Activated CD4-positive, alpha-beta memory T cell treated with anti-CD3 and anti-CD28 coated beads, Interleukin-2, amount 10 ng/mL, durations not matched to agents 7 days and 5 days (primary cell): ENCODE measurements around the gene KLK1. TPM values are rescaled to one million over a fixed set of nuclear protein-coding genes. Genes with fewer than 3 reads are reported as not detected.

Experiments
- CTCF ChIA-PET: fragments of 350-600 bp; sonication (Branson Sonifier 250); formaldehyde crosslinking; loops from one replicate; lab custom pipeline; 2021; ENCODE audit warnings: antibody characterized with exemption, inconsistent platforms; lab: Charles Lee
- POLR2A ChIA-PET: fragments of 350-600 bp; sonication (Branson Sonifier 250); formaldehyde crosslinking; loops from one replicate; lab custom pipeline; 2021; ENCODE audit warnings: antibody characterized with exemption; lab: Charles Lee
- DNase-seq: peaks from one replicate; pipeline ENCODE4 v3.0.0-alpha.2; 2020
- H3K27ac Mint-ChIP-seq: one replicate; pipeline ENCODE4 v1.8.0; 2021; ENCODE audit warnings: mild to moderate bottlenecking, mixed read lengths
- H3K27me3 Mint-ChIP-seq: one replicate; pipeline ENCODE4 v1.8.0; 2021; ENCODE audit warnings: mixed read lengths
- H3K36me3 Mint-ChIP-seq: one replicate; pipeline ENCODE4 v1.8.0; 2021; ENCODE audit warnings: low read depth, mixed read lengths
- H3K4me1 Mint-ChIP-seq: one replicate; pipeline ENCODE4 v1.8.0; 2021; ENCODE audit warnings: mixed read lengths
- H3K4me3 Mint-ChIP-seq: one replicate; pipeline ENCODE4 v1.8.0; 2021; ENCODE audit warnings: mild to moderate bottlenecking, mixed read lengths
- H3K9me3 Mint-ChIP-seq: one replicate; pipeline ENCODE4 v1.8.0; 2021; ENCODE audit warnings: mixed read lengths
- total RNA-seq, 2 experiments: library from RNA; stranded (reverse); gene quantifications; one replicate each; pipeline ENCODE4 v1.2.3, GENCODE V29; 2021

KLK1 gene
- total RNA-seq, 2 experiments from 2014 or later = 2.2 to 2.6 TPM

DNA sequence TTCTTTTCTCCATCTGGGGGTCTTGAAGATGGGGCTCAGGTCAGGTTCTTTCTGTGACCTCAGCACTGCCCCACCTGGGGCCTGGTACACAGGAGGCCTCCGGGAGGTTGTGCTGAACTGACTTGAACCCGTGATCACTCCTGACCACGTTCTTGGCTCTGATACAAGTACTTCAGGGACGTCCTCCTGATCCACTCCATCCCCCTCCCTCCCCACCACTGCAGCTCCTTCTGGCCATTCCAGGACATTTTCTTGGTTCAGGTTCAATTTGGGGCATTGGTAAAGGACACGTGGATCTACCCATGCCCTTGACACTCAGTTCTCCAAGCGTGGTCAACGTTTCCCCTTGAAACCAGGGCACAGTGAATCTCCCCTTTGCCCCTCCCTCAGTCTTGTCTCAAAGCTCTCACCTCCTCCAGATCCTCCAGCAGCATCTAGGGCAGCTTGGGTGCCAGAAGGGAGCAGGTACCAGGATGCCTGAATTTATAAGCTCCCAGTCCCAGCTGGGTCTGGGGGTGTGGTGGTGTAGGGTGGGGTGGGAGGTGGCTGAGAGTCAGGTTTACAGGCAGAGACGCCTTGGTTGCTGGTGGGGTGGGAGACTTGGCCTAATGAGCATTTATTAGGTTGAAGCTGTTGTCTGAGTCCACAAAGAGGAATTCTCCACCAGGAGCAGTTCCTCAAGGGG lies 9.7 kb upstream of the KLK1 start, which contains the start of gene KLK15:
Gene KLK15 (minus strand): TSS at position 458 of the 685 bp plus-strand sequence. CDS start 2,082 bp downstream, outside the sequence.
- no peaks in the 10 kb centered on the region for H3K36me3 Mint-ChIP-seq
- ChIA-PET POLR2A (no interaction called here), CTCF (no interaction called here)
- peaks cover 11% of the 10 kb centered on the region for H3K4me1 Mint-ChIP-seq
- no peak within 1 kb of the TSS for H3K4me3 Mint-ChIP-seq
- peaks cover 26% of the 10 kb centered on the region for H3K27me3 Mint-ChIP-seq
- no peak within 1 kb of the TSS for H3K27ac Mint-ChIP-seq
- no peaks in the 10 kb centered on the region for H3K9me3 Mint-ChIP-seq
- DNase-seq = no peak

DNA sequence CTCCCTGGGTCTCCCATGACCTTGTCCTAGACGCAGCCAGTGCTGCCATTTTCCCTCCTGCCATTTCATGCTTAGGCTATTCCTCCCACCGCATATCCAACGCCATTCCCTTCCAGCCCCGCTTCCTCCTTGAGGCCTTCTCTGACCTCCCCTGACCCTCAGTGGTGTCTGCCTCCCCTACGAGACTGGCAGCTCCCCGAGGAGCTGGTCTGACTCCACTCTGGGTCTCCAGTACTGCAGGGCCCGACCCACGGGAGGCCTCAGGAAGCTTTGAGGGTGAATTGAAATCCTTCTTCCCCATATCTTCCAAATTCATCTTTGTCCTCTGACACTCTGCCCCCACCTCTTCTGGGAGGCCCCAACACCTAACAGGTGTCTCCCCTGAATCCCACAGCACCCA lies 9.1 kb upstream of the KLK1 start:
- H3K27ac Mint-ChIP-seq = no peak overlapping the region
- peaks cover 9% of the 10 kb centered on the region for H3K4me1 Mint-ChIP-seq
- no peaks in the 10 kb centered on the region for H3K36me3 Mint-ChIP-seq
- H3K27me3 Mint-ChIP-seq = peaks cover 27% of the 10 kb centered on the region
- CTCF ChIA-PET = no interaction called here
- DNase-seq = no peak
- POLR2A ChIA-PET = interaction anchor here (0.6 kb wide), 1 partner anchor 72 kb away, joined by 3 read pairs; no protein-coding TSS in a partner anchor
- no peak overlapping the region for H3K4me3 Mint-ChIP-seq
- H3K9me3 Mint-ChIP-seq = no peaks in the 10 kb centered on the region

DNA sequence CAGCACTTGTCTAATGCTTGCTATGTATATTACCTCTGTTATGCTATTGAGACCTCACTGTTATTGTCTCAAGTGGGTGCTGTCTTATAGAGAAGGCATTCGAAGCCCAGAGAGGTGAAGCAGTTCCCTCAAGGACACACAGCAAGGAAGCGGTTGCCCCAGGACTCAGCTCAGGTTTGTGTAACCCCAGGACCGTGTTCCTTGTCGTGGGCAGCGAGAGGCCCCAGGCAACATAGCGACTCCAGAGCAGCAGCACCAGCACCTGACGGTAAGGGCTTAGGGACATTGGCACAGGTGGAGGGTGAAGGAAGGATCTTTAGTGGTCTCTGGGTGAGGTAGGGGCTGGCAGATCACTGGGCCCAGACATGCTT lies 7.4 kb upstream of the KLK1 start:
- H3K36me3 Mint-ChIP-seq = no peaks in the 10 kb centered on the region
- H3K4me1 Mint-ChIP-seq = peaks cover 4% of the 10 kb centered on the region
- no peaks in the 10 kb centered on the region for H3K9me3 Mint-ChIP-seq
- peaks cover 22% of the 10 kb centered on the region for H3K27me3 Mint-ChIP-seq
- CTCF ChIA-PET = no interaction called here
- H3K4me3 Mint-ChIP-seq = no peak overlapping the region
- no peak for DNase-seq
- H3K27ac Mint-ChIP-seq = no peak overlapping the region
- POLR2A ChIA-PET = no interaction called here

DNA sequence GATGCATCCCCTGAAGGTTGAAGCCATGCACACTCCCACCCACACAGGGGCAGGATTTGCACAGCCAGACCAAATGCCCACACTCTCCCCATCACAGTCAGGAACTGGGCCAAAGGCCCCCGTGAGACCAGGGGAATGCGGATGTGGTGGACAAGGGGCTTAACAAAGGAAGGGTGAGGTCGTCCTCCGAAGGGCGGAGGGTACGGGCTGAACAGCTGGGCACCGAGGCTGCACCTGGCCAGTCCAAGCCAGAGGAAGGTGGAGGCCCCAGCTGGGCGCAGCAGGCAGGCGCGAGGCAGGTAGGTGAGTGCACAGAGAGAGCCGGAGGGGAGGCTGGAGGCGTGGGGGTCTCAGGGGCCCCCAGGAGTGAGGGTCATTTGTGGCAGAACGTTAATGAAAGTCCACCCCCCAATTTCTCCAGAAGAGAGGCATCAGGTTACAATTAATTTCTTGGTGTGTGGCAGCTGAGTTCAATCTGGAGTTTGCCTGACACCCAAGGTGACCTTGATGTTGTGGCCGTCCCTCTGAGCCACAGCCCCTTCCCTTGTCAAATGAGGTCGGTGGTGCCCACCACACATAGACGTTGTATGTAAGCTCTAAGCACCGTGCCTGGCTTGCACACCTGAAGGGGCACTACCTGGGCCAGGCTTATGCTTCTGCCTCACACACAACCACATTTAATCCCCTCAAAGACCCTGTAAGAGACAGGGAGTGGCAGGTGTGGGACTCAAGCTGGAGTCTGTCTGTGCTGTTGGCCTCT lies 6.9 kb upstream of the KLK1 start:
- CTCF ChIA-PET = no interaction called here
- H3K36me3 Mint-ChIP-seq = no peaks in the 10 kb centered on the region
- peaks cover 23% of the 10 kb centered on the region for H3K27me3 Mint-ChIP-seq
- POLR2A ChIA-PET = no interaction called here
- H3K9me3 Mint-ChIP-seq = no peaks in the 10 kb centered on the region
- peaks cover 3% of the 10 kb centered on the region for H3K4me1 Mint-ChIP-seq
- DNase-seq = no peak
- H3K27ac Mint-ChIP-seq = no peak overlapping the region
- H3K4me3 Mint-ChIP-seq = no peak overlapping the region

DNA sequence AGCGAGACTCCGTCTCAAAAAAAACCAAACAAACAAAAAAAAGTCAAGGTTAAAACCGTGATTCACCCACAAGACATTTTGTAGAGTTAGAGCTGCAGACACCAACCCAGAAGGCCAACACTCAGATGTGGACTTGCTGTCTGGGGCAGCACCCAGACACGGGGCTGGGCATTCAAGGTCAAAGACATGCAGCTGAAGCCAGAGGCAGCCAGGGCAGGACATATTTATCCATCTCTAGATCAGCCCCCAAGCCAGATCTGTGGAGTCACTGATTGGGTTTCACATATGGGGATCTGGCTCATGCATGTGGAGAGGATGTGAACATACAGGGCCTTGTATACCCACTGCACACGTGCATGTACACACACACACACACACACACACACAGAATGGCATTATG lies 6.2 kb upstream of the KLK1 start:
- Mint-ChIP-seq H3K27me3 (peaks cover 19% of the 10 kb centered on the region), H3K36me3 (no peaks in the 10 kb centered on the region), H3K9me3 (no peaks in the 10 kb centered on the region), H3K4me3 (no peak overlapping the region), H3K4me1 (no peaks in the 10 kb centered on the region), H3K27ac (no peak overlapping the region)
- ChIA-PET CTCF (no interaction called here), POLR2A (no interaction called here)
- DNase-seq = no peak

DNA sequence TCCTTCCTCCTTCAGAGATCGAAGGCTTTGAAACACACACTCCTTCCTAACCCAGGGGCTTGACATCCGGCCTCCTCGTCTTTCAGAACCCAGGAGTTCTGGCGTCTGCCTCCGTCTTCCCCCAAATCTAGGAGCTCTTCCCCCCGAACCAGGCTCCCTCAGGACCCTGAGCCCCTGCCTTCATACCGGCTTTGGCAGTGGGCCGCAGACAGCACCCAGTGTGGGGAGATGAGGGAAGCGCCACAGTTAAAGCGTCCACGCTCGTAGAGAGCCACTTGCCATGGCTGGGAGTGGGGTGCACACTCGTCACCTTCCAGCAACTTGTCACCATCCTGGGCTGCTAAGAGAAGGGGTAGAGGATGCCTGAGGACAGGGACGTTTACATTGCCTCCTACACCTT lies 3.9 kb upstream of the KLK1 start:
- no peak for DNase-seq
- no peaks in the 10 kb centered on the region for H3K9me3 Mint-ChIP-seq
- H3K27ac Mint-ChIP-seq = no peak overlapping the region
- H3K36me3 Mint-ChIP-seq = no peaks in the 10 kb centered on the region
- ChIA-PET POLR2A (no interaction called here), CTCF (no interaction called here)
- H3K27me3 Mint-ChIP-seq = peaks cover 20% of the 10 kb centered on the region
- no peaks in the 10 kb centered on the region for H3K4me1 Mint-ChIP-seq
- no peak overlapping the region for H3K4me3 Mint-ChIP-seq

DNA sequence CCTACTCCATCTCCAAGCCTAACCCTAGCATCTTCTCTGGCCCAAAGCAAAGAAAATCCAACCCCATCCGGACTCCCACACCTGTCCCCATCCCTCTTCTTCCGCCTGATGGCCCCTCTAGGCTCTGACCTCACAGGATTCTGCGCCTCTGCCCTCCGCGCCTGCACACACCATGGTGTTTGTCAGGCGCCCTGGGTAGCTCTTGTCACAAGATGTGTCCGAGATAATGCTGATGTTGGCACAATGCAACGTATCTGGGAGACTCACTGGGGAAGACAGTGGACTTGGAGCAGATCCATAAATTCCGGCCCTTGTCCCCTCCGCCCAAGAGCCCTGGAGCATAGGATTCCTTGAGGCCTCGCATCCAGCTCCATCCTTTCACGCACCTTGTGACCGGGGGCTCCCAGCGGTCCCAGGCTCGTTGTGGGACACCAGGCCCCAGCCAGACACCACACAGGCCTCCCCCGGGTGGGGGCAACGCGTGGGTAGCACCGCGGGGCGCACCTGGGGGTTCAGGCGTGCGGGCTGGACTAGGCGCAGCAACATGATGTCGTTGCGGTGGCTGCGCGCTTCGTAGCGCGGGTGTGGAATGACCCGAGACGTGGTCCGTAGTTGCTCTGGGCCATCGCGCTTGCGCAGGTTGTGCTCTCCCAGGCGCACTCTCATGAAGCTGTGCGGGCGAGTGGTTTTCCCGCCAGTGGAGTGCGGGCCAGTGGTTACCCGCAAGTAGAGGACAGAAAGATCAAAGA lies 3.1 kb upstream of the KLK1 start:
- ChIA-PET POLR2A (interaction anchor here (0.5 kb wide), 1 partner anchor 333 kb away, joined by 4 read pairs; no protein-coding TSS in a partner anchor), CTCF (no interaction called here)
- no peak for DNase-seq
- Mint-ChIP-seq H3K4me3 (no peak overlapping the region), H3K27ac (no peak overlapping the region), H3K27me3 (peaks cover 20% of the 10 kb centered on the region), H3K36me3 (no peaks in the 10 kb centered on the region), H3K4me1 (no peaks in the 10 kb centered on the region), H3K9me3 (no peaks in the 10 kb centered on the region)

DNA sequence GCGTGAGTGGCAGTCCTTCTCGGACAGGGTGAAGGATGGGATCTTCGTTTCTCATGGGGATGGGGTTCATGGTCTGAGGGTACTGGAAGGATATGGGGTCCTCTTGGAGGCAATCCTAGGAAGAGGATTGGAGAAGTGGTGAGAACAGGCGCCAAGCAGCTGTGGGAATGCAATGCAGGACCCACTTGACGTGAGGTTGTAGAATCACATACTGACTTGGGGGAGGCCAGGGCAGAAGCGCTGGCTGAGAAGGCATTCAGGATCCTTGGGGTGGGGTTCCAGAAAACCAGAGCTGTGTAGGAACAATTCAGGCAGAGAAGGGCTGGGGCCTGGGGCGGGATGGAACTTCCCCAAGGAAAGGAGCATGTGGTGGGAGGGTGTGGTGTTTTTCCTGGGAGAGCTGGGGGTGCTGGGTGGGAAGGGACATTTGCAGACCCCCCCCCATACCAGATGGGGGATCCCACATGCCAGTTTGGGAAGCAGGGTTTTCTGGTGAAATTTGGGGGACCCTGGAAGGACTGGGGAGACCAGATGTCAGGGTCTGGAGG lies 852 bp downstream of the KLK1 start:
- CTCF ChIA-PET = no interaction called here
- H3K36me3 Mint-ChIP-seq = no peaks in the 10 kb centered on the region
- DNase-seq = no peak
- no peaks in the 10 kb centered on the region for H3K9me3 Mint-ChIP-seq
- H3K27ac Mint-ChIP-seq = no peak overlapping the region
- H3K27me3 Mint-ChIP-seq = peaks cover 43% of the 10 kb centered on the region
- no peak overlapping the region for H3K4me3 Mint-ChIP-seq
- peaks cover 34% of the 10 kb centered on the region for H3K4me1 Mint-ChIP-seq
- POLR2A ChIA-PET = no interaction called here

DNA sequence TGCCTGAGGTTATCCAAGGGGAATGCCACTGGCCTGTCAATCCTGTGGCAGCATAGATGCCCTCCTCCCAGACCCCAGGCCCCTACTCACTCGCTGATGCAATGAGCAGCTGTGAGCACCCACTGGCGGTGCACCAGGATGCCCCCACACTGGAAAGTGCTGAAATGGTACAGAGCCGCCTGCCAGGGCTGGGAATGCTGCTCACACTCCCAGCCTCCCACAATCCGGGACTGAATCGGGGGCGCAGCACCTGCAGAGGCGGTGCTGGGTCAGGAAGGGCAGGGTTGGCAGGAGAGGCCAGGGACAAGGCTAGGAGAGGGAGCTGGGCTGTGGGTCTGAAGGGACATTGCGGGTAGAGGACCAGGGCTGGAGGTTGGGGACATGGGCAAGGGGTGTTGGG lies 2.0 kb downstream of the KLK1 start:
- POLR2A ChIA-PET = interaction anchor here (1.8 kb wide), 1 partner anchor 18 kb away, joined by 8 read pairs; no protein-coding TSS in a partner anchor
- Mint-ChIP-seq H3K36me3 (no peaks in the 10 kb centered on the region), H3K4me3 (no peak overlapping the region), H3K27ac (no peak overlapping the region), H3K27me3 (peaks cover 41% of the 10 kb centered on the region), H3K4me1 (peaks cover 43% of the 10 kb centered on the region), H3K9me3 (no peaks in the 10 kb centered on the region)
- no peak for DNase-seq
- CTCF ChIA-PET = no interaction called here

DNA sequence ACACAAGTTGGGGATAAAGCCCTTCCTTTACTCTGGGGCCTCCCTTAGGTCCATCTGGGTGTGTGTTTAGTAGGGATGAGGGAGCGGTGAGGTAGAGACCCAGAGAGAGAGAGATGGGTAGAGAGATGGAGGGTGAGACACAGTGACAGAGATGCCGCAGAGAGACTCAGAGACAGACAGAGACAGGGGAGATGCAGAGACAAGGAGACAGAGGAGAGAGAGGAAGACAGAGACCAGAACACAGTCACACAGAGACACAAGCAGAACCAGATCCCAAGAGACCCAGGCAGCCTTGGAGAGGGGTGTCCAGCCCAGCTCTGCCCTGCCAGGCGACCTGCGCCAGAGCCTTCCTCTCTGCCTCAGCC lies 2.4 kb downstream of the KLK1 start:
- DNase-seq = no peak
- H3K9me3 Mint-ChIP-seq = no peaks in the 10 kb centered on the region
- H3K27ac Mint-ChIP-seq = no peak overlapping the region
- CTCF ChIA-PET = no interaction called here
- no peak overlapping the region for H3K4me3 Mint-ChIP-seq
- H3K4me1 Mint-ChIP-seq = peaks cover 43% of the 10 kb centered on the region
- POLR2A ChIA-PET = interaction anchor here (1.8 kb wide), 1 partner anchor 18 kb away, joined by 8 read pairs; no protein-coding TSS in a partner anchor
- peaks cover 37% of the 10 kb centered on the region for H3K27me3 Mint-ChIP-seq
- no peaks in the 10 kb centered on the region for H3K36me3 Mint-ChIP-seq

DNA sequence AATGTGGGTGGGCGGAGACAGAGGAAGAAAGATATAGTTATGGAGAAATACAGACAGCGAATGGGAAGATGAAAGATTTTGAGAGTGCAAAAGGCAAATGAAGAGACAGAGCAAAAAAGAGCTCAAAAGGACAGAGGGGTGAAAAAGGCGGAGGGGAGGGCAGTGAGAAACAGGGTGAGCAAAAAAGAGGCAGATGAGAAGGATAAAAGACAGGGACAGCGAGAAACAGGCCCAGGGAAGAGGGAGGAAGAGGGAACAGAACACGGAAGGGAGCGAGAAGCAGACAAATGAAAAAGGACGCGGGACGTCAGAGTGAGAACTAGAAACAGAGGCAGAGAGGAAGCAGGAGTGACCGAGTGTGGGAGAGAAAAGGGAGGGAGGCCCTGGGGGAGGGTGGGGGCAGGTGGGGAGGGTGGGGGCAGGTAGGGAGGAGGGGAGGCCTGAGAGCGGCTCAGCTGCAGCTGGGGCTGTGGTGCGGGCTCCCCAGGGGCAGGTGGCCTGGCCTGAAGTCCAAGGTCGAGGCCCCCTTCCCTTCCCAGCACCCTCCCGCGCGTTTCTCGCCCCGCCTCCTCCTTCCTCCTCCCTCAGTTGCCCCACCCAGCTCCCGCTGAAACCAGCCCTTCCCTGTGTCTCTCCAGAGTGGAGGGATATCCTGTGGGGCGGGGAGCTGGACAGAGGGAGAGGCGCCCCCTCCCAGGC lies 2.9 kb downstream of the KLK1 start:
- Mint-ChIP-seq H3K36me3 (no peaks in the 10 kb centered on the region), H3K9me3 (no peaks in the 10 kb centered on the region), H3K4me1 (peaks cover 43% of the 10 kb centered on the region), H3K27ac (no peak overlapping the region), H3K4me3 (peak overlapping the region; percentile 26), H3K27me3 (peaks cover 33% of the 10 kb centered on the region)
- DNase-seq = no peak
- CTCF ChIA-PET = interaction anchor here (0.7 kb wide), 1 partner anchor 213 kb away, joined by 3 read pairs; no protein-coding TSS in a partner anchor
- POLR2A ChIA-PET = interaction anchor here (0.7 to 1.8 kb wide), 3 partner anchors 16 to 20 kb away, joined by 3 to 8 read pairs (median 7); no protein-coding TSS in a partner anchor

DNA sequence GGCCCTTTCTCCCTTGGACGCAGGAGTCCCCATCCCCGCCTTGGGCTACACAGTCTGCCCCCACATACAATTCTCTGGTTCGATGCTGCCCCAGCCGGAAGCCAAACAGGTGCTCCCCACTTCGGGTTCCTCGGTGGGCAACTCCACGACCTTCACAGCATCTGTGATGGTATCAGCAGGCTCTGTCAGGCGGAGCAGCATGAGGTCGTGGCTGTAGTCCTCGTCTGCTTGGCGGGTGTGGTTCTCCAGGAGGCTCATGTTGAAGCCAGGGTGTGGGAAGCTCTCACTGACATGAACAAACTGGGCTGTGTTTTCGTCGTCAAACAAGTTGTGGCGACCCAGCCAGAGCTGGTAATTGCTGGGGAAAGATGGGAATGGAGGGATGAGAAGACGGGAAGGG lies 3.5 kb downstream of the KLK1 start:
- H3K4me1 Mint-ChIP-seq = peaks cover 43% of the 10 kb centered on the region
- ChIA-PET POLR2A (interaction anchor here (0.7 to 1.8 kb wide), 3 partner anchors 15 to 20 kb away, joined by 3 to 8 read pairs (median 7); no protein-coding TSS in a partner anchor), CTCF (interaction anchor here (0.7 kb wide), 1 partner anchor 212 kb away, joined by 3 read pairs; no protein-coding TSS in a partner anchor)
- H3K27me3 Mint-ChIP-seq = peaks cover 34% of the 10 kb centered on the region
- H3K4me3 Mint-ChIP-seq = peak overlapping the region; percentile 26
- peaks cover under 1% of the 10 kb centered on the region for H3K9me3 Mint-ChIP-seq
- H3K36me3 Mint-ChIP-seq = no peaks in the 10 kb centered on the region
- DNase-seq = no peak
- no peak overlapping the region for H3K27ac Mint-ChIP-seq
